NCI-H2196 treated with DMSO at 0.1 percent for 48 hours (cell line): ENCODE data around the gene INTS14.

Experiments used
- DNase-seq: peaks from one replicate; lab custom pipeline; 2025; ENCODE audit not compliant: unreplicated experiment; lab: John Stamatoyannopoulos, UW

Gene INTS14

DNA sequence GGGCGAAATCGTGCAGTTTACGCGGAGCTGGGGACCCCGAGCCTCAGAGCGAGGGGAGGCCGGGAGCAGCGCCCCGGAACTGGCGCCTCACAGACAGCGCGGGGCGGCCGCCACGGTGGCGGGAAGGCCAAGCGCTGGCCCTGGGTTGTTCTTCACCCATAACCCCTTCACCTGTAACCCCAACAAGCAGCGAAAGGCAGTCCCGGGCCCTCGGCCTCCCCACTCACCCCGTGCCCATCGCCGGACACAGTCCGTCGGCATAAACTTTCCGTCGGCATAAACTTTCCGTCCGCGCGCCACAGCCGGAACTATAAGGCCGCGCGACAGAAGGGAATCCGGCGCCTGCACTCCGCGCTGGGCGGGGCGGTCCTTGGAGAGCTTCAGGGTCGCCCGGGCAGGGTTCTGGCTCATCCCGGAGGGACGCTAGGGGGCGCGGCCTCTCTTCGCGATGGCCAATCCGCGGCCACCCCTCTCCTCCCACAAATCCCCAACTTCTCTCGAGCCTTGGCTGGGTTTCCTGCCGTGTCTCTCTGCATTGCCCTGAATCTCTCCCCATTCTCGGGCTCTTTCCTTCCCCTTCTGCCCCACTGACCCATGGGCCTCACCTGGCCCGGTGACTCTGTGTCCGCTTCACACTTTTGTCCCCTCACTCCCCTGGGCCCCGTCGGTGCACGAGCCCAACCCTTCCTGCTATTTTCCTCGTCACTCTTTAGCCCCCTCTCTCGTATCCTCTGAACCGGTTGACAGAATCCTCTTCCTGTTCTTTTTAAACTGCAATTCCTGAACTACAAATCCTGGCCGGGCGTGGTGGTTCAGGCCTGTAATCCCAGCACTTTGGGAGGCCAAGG lies at the start of gene INTS14:
Gene INTS14, minus strand, starts transcription at position 261 of the 848 bp plus-strand sequence. CDS start 3,751 bp downstream, outside the sequence.
- peak; percentile 90 for DNase-seq

DNA sequence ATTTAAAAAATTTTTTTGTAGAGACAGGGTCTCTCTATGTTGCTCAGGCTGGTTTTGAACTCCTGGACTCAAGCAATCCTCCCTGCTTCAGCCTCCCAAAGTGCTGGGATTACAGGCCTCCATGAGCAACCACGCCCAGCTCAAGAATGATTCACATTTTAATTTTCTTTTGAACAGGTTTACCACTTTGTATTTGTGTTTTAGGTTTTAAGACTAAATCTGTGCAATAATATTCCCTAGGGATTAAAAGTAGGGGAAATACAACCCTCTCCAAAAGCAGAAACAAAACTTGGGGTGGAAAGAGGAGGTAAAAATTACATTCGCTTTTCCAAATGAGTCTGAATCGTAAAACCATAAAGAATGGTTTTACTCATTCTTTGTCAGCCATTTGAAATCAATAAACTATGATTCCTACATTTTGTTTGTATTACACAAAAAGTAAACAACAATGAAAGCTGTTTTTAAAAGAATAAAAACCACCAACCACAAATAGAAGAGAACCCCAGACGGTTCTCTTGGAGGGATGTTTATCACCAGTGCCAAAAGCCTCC lies 48.6 kb upstream of the INTS14 start:
- DNase-seq = no peak

DNA sequence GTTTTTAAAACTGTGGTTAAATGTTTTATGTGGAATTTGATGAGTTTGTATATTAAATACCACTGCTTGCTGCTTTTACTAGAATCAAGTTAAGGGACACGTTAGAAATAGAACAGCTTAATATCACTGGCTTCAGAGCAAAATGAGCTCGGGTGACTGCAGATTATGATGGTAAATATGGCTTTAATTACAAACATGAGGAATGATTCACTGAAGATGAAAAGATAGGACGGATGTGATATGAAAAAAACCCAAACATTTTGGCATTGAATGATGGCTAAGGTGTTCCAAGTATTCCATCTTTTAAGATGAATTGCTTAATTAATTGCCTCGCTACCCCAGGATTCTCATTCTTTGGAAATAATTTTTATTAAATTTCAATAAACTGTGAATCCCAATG lies 44.5 kb upstream of the INTS14 start:
- no peak for DNase-seq

DNA sequence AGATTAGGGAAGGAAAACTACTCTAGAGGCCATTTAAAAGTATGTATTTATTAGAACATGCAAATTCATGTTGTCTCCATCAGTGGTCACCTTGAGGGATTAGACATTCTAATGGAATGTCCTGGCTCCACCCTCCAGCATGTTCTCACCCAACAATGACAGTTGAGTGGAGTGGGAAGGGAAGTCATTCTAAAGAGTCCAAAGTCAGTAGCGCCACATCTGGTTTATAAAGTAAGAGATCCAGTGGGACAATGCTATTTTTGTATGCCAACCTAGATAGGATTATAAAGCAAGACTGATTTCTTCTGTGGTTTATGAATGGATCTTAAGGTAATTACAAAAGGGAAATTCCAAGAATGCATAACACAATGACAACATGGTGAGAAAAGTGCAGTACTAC lies 44.1 kb upstream of the INTS14 start:
- no peak for DNase-seq

DNA sequence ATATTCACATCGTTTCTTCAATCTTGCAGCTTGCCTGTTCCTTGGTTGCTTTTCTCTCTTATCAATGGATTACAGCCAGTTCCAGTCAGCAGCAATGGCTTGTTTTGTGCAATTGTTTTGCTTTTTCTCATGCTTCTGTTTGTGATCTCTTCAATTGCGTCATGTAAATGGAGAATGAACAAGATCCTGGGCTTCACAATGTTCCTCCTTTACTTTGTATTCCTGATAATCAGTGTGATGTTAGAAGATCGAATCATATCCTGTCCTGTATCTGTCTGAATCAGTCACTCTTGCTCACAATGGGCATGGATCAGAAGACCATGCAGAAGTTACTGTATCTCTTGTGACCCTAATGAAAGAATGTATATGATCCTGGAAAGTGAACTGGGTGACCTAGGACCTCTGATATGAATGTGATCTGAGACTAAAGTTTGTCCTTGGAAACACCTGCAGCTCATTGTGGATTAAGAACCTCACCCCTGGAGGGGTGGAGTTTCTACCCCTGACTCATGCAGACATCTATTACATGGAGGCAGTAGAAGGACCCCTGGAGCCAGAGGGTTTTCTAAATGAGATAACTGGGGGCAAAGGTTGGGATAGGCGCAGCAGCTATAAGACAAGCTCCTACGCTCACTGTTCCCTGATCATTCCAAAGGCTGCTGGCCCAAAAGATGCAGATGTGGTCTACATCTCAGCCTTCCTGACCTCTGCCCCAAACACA lies 43.0 kb upstream of the INTS14 start:
- no peak for DNase-seq

DNA sequence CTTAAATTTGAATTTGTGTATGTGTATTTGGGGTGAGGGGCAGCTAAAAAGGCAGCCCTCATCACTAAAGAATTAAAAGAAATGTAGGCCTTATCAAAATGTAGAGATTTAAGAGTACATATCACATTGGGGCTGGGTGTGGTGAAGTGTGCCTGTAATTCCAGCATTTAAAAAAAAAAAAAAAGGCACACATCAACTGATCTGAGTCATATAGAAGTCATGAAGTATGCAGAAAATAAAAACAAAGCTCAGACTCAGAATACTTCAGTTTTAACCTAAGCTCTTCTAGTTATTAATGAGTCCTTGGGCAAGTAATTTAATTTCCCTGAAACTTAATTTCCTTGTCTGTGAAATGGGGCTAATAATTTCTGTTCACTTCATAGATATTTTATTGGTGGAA lies 42.4 kb upstream of the INTS14 start:
- DNase-seq = no peak

DNA sequence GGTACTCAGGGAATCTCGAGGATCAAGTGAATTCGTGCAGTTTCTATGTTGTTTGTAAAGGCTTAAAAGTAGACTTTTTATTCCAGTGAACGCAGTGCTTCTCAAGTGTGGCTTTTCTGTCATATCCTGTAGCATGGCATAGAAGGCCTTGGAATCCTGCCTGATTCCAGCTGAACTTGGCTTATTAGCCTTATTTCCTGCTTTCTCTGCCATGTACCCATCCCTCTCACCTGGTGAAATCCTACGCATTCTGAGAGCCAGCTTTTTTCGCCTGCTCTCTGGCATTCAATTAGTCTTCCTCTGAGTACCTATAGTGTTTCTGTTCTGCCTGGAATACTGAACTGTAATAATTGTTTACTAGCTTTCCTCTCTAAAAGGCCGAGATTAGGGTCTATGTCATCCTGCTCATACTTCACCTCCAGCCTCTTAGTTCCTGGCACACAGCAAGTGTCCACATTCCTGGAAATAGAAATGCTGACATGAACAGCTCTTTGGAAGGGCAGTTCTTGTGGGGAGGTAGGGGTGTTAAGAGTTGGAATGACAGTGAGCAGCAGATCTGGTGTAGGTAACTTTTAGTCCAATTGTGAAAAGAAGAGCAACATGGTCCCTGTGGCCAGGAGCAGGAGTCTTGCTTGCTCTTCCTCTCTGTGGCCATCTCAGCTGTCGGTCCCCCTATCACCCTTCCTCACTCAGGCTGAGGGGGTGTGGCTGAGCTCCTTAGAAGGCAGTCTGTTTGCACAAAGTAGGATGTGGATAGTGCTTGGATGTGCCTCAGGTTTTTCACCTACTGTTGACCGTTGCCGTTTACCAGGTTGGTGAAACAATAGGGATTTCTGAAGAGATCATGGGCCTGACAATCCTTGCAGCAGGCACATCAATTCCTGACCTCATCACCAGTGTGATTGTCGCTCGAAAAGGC lies 41.2 kb upstream of the INTS14 start:
- DNase-seq = no peak

DNA sequence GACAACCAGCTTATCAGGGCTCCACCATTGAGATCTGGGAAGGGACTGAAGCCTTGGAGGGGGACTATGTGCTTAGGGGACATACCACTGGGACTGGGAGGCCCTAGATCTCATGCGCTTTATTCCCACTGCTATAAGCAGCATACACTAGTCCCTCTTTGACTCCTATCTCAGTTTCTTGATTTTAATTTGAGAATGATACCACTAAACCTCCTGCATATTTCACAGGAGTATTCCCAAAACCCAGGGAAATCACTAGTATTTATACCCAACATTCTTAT lies 40.1 kb upstream of the INTS14 start:
- no peak for DNase-seq

DNA sequence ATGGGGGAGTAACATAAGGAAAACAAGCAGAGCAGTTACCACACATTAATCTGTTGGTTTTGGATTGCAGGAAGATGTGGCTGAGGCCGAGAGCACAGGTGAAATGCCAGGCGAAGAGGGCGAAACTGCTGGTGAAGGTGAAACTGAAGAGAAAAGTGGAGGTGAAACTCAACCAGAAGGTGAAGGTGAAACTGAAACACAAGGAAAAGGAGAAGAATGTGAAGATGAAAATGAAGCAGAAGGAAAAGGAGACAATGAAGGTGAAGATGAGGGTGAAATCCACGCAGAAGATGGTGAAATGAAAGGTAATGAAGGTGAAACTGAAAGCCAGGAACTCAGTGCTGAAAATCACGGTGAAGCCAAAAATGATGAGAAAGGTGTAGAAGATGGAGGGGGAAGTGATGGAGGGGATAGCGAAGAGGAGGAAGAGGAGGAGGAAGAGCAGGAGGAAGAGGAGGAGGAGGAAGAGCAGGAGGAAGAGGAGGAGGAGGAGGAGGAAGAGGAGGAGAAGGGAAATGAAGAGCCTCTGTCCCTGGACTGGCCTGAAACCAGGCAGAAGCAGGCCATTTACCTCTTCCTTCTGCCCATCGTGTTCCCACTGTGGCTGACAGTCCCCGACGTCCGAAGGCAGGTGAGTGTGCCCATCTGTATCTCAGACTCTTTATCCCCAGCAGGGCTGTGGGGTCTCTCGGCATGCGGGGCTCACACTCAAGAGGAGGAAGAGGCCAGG lies 39.5 kb upstream of the INTS14 start:
- no peak for DNase-seq

DNA sequence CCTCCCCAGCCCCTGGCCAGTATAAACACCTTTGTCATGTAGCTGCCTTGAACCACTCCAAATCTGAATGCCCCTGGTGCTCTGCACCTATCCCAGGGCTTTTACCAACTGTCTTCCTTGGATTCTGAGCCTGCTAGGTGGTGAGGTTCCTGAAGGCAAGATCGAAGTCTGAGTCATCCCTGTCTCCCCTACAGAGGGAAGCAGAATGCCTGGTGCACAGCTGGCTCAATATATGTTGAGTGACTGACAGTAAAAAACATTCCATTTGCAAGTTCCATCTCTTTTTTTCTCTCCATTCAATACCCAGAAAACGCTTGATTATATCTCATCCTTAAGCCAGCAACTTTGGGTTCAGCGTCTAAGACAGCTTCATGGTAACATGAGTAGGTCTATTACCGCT lies 35.6 kb upstream of the INTS14 start:
- DNase-seq = no peak

DNA sequence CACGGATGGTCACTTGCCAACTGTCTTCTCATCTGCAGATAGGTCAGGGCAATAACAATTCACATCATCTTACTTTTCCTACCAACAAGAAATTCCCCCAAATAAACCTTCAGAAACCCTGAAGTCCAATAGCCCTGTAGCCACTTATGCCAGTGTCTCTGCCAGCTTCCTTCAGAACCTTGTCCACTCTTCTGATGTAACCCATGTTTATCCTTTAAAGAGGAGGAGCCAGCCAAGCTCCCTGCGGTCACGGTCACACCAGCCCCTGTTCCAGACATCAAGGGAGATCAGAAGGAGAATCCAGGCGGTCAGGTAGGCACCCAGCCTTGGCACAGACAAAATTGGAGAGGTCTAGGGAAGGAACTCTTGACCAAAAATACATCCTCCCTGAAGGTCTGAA lies 34.5 kb upstream of the INTS14 start:
- no peak for DNase-seq

DNA sequence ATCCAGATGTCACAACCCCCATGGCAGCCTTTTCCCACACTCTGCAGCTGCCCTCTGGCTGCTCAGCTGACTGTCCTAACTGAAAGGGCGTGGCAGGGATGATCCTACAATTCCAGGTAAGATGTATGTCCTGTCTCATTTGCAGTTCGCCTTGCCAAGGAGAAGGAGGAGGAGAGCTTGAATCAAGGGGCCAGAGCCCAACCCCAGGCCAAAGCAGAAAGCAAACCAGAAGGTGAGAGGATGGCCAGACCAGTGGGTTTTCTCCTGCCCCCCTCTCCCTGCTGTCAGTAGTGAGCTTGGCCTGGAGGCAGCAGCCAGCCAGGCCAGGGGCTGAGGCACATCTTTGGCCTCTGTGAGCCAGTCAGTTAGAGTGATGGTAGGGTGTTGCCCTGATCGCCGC lies 33.4 kb upstream of the INTS14 start:
- DNase-seq = no peak

DNA sequence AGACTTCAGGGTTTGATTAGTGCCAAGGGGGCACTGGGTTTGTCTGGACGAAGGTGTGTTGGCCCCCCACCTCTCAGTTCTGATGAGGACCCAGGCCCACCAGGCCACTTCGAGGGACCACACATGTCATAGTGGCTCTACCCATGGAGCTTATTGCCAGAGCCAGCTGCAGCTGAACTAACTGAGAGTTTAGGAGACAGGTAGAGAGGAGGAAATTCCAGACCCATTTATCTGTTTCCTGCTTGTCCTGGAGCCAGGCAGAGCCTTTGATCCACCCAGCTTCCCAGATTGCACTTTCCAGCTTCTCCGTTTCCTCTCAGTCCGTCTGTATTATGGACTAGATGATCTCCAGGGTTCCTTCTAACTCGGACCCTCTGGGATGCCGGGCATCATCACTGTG lies 31.7 kb upstream of the INTS14 start:
- no peak for DNase-seq

DNA sequence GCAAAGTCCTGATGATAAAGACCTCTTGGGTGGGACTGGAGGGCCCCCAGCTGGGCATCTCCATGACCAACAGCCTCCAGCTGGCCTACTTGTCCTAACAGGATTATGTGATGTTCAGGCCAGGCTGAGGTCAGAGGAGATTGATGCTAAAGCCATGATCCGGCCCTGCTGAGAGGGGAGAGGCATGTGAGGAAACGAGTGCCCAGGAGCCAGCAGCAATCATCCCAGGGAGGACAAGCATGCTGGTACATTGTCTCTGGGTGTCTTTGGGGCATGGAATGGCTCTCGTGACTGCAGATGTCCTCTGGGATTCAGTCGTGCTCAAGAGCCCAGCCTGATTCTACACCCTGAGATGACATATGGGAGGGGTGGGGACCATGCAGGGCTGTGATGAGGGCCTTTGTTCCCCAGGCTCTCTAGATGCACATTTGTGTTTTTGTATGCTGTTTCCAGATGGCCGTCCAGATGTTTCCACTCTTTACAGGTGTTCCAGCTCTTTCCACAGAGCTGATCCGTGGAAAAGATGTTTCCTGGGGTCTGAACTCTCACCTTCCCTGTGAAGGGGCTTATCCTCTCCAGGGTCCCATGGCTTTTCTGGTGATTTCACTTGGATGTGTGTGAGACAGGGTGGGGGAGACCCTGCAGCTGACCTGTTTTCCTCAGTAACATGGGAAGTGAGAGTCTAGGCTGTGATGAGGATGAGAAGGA lies 31.0 kb upstream of the INTS14 start:
- no peak for DNase-seq

DNA sequence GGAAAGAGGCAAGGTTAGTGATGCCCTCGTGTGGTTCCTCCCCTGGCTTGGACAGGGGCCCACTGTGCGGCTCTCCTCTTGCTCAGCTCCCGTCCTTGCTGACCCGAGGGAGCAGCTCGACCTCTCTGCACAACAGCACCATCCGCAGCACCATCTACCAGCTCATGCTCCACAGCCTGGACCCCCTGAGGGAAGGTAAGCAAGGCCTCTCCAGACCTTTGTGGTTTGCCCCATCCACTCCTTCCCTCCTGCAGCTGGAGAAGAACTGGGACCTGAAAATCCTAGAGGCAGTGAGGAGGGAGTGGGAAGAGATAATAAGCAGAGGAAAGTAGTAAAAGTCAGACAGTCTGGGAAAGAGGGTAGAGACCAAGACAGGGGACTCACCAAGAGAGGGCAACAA lies 28.6 kb upstream of the INTS14 start:
- no peak for DNase-seq

DNA sequence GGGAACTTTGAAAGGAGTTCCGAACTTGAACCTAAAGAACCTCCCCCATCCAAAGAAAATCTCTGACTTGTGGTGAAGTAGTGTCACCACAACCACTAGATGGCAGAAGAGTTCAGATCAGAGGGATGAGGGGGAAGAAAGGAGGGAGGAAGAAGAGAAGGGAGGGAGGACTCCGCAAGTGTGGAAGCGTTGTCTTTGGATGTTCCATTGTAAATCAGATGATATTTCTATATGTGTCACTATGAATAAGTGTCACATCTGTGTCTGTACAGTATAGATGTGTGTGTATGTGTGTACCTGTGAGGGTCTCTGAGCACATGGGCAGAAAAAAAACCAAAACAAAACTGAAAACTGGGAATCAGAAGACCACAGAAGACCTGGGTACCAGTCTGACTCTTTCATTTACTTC lies 27.8 kb upstream of the INTS14 start:
- peak; percentile 31 for DNase-seq

DNA sequence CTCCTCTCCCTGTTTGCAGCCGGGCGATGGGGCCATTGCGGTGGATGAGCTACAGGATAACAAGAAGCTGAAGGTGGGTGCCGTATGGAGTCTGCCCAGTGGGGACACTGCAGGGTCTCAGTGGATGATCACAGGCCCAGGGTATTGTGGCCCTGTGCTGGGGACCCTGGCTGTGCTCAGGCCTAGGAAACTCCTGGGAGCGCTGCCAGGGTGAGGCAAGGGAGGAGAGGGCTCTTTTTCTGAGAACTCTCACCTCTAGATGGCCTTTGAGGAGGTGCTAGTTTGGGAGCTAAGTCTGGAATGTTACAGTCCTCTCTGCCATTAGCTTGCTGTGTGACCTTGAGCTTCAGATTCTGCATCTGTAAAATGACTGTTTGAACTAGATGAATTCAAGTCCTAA lies 27.2 kb upstream of the INTS14 start:
- DNase-seq = no peak

DNA sequence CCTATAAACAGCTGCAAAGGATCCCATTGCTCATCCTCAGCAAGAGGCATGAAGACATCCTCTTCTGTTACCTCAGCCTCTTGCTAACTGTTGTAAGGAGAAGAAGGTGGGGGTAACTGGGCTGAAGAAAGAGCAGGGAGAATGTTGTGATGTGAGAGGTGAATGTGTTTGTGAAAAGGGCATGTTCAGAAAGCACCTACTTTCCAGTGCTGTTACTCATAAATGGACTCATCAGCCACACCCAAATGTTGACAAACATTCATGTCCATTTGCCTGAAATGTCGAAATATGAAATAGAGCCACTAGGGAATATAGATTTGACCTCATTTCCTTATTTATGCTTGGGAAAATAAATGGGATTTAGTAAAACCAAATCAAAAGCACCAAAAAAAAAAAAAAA lies 23.4 kb upstream of the INTS14 start:
- DNase-seq = no peak

DNA sequence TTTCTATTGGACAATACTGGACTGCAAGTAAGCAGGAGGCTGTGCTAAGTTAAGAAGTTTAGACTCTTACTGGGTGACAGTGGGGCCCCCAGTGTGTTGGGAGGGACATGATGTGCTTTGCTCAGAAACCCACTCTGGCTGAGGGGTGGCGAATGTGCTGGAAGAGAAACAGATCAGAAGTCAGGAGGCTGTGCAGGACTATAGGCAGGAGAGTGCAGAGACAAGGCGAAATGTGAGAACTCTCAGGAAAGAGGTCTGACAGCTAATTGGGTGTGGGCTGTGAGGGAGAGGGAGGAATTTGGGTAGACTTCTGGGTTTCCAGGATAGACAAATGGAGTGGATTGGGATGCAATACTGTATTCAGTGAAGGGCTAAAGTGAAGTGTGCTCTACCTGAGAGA lies 22.8 kb upstream of the INTS14 start:
- no peak for DNase-seq

DNA sequence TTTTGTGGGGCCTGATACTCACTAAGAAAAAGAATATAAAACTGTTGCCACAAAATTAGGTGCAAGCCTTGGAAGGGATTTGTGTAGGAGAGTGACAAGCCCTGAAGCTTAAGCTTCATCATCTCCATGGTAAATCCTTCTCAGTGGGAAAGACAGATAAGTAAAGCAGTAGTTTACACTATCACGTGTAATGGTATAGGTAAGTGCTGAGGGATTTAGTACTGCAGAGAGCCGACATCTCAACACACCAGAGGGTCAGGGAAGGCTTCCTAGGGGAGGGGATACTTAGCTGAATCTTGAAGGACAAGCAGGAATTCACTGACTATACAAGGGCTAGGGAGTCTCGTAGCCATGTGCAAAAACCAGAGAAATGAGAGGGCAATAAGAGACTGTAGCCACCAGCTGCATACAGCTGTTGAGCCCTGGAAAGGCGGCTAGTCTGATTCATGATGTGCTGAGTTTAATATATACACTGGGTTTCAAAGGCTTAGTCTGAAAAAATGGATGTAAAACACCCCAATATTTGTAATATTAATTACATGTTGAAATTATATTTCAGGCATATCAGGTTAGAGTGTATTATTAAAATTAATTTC lies 21.9 kb upstream of the INTS14 start:
- no peak for DNase-seq
